DMS 273 treated with DMSO at 0.1 percent for 48 hours (cell line): ENCODE results near the gene FOXP1.
"Not testable (repeated sequence)": the region's sequence is repeated elsewhere in the genome, so short reads cannot be mapped to it uniquely, and the experiment has no call there.

ENCODE experiments used
- DNase-seq: peaks from one replicate; lab custom pipeline; 2025; lab: John Stamatoyannopoulos, UW

The FOXP1 gene

DNA sequence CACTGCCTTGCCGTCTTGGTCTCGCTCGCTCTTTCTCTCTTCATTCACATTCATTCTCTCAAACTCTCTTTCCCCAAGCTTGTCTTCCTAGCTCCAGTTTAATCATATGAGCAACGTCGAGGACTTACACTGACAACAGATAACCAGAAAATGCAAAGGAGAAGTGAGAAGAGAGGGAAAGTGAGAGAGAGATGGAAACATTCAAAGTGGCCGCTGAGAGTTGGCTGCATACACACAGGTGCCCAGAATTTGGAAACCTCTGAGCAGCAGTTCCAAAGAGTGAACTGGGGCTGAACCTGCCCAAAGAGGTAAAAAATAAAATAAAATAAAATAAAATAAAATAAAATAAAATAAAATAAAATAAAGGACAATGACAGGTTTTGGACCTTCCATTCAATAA, 583.0 kb downstream of the FOXP1 start:
- DNase-seq, result no peak

DNA sequence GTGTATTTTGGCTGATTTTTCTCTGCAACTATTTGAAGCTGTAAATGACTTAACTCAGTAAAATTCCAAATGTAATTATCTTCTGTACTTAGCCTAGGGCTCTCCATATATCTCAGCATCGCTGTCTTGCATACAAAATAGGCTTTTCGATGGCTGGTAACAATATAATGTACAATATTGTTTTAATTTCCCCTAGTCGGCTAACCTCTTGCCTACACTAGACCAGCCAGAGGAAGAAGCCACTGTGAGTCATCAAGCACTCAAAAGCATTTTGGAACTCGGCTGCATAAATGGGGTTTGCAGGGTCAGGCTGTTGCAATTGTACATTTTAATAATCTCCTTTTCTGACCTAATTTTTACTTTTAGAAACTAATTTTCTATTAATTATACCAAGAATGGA, 583.8 kb downstream of the FOXP1 start:
- no peak for DNase-seq

- DNase-seq, result no peak
Observed at GRCh38 chr3:70996082-70996481, 587.4 kb downstream of the FOXP1 start.

- no peak for DNase-seq
Observed at GRCh38 chr3:70994644-70995043, 588.9 kb downstream of the FOXP1 start.

GRCh38 chr3:70992562-70993204, 590.8 kb downstream of the FOXP1 start:
- DNase-seq, result no peak

GRCh38 chr3:70992131-70992530, 591.4 kb downstream of the FOXP1 start:
- DNase-seq, result no peak

GRCh38 chr3:70990723-70991122, 592.8 kb downstream of the FOXP1 start:
- no peak for DNase-seq

DNA sequence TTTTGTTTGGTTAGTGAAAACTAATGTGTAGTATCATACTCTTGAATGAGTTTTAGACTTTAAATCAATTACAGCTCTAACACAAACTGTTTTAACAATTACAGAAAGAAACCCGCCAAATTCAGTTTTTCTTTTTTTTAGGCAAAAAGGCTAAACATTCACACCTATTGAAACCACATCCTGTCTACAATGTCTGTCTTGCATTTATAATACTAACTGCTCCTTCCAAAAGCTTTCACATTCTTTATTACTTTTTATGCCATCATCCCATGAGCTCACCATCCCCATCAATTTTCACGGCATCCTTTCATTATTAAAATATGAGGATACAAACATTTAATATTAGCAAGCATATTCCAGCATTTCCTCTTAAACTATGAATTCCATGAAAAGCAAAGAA, 593.3 kb downstream of the FOXP1 start:
- DNase-seq, result no peak

DNA sequence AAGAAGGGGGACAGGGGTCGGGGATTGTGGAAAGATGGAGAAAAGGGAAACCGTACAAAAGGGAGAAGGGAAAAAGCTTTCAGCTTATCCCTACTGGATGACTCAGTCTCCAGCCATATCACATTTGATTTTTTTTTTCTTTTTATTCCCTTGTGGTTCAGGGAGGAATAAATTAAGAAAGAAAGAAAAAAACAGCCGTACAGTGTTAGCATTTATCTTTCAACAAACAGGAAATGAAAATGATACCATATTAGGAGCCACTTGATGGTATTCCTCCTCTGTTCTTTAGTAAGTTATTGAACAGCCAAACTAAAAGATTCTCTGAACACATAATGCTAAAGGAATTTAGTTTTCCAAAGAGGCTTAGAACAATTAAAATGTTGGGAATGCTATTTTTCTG, 594.4 kb downstream of the FOXP1 start:
- DNase-seq, result no peak

- no peak for DNase-seq
Observed at GRCh38 chr3:70988111-70988510, 595.4 kb downstream of the FOXP1 start.

- no peak for DNase-seq
Observed at GRCh38 chr3:70985572-70985971, 598.0 kb downstream of the FOXP1 start.

GRCh38 chr3:70984776-70985482, 598.6 kb downstream of the FOXP1 start:
- no peak for DNase-seq

GRCh38 chr3:70982700-70983140, 600.8 kb downstream of the FOXP1 start:
- DNase-seq, result no peak

DNA sequence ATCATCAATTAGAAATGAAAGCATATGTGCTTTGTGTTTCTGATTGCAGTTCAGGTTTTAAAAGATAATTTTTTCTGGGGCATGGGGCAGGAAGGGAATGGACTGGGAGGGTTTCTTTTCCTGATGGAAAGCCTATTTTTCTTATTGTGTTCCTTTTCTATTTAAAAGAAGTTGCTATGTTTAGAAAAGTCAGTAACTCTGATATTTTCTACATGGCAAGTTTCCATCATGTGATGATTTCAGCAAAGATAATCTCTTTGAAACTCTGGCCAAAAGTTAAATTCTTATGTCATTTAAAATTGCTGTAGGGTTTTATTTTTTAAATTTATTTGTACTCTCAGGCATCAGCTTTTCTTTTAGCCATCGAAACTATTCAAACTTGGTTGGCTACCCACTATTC, 601.2 kb downstream of the FOXP1 start:
- no peak for DNase-seq

- DNase-seq, result no peak
Observed at GRCh38 chr3:70981231-70981880, 602.2 kb downstream of the FOXP1 start.

- no peak for DNase-seq
Observed at GRCh38 chr3:70980646-70981170, 602.8 kb downstream of the FOXP1 start.

GRCh38 chr3:70979983-70980645, 603.4 kb downstream of the FOXP1 start:
- DNase-seq, result no peak

GRCh38 chr3:70977712-70978111, 605.8 kb downstream of the FOXP1 start:
- DNase-seq, result no peak

- DNase-seq, result not testable (repeated sequence)
Observed at GRCh38 chr3:70975981-70976380, 607.5 kb downstream of the FOXP1 start.

DNA sequence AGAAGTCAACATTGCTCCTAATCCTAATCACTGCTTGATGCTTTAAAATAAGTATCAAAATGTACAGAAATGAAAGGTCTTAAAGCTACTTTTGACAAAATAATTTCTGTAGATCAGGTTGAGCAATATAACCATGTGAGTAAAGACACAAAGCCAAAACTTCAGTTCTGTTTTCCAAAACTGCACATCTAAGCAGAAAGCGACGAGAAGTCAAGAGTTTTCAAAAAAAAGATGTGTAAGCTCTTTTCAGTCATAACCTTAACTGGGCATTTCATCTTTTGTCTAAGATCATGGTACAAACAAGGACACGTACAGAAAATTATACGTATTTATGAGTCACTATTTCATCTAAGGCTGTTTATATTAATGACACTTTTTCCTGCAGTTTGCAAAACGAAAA, 608.8 kb downstream of the FOXP1 start:
- no peak for DNase-seq

DNA sequence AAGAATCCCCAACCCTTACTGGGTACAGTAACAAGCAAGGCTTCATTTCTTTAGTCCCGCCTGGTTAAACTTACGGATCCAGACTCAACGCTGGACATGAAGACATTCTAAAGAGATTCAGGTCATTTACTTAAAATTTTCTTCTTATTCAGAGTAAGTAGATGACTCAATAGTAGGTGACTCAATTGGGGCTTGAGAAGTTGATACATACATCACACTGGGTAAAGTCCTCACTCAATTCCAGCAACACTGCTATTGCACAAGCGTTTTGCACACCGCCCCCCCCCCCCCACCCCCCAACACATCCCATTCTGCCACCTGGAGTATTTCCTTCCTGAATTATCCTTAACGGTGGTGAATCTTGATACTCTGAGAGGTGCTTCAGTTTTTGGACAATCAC, 610.0 kb downstream of the FOXP1 start:
- DNase-seq, result no peak

- DNase-seq, result no peak
Observed at GRCh38 chr3:70972855-70973254, 610.7 kb downstream of the FOXP1 start.

DNA sequence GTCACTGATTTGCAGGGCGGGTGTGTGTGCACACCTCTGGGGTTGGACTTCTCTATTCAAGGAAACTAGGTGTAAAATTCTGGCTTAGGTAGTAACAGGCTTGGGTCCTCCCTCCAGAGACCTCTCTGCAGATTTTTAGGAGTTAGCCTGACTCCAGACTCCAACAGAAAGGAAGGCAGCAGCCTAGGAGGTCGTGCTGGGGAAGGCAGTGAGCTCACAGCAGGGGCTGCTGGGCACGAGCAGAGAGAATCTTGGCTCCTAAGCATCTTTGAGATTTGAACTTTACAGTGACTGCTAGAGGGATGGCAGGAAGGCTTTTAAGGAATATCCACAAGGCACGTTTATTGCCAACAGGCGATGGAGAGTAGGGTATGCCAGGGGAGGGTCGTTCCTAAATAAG, 612.6 kb downstream of the FOXP1 start:
- no peak for DNase-seq
